Measurements from ENCODE around the gene EXOSC10. TPM values are rescaled to one million over a fixed set of nuclear protein-coding genes. Genes with fewer than 3 reads are reported as not detected.

The EXOSC10 gene
- total and polyA plus RNA-seq, 2 of the 13 experiments (the other 11 are each of a cell fraction or from before 2014, with no cell fraction given), result 48.4 to 67.6 TPM

GRCh38 chr1:11134251-11134897 is 34.7 kb upstream of the EXOSC10 start:
- no peaks in the 10 kb centered on the region for H4K20me1 ChIP-seq (ENCODE audit: insufficient read depth, low read length)
- ChIA-PET POLR2A (no interaction called here), CTCF (ENCODE audit: low intra/inter-chr PET ratio, low total read pairs) (no interaction called here)
- no peaks in the 10 kb centered on the region for H3K79me2 ChIP-seq (ENCODE audit: insufficient read depth, low read length)
- H3K4me2 ChIP-seq (ENCODE audit: low read depth, low read length), result no peak overlapping the region
- no peak overlapping the region for H3K9ac ChIP-seq (ENCODE audit: insufficient read depth, low read depth, low read length)
- H3K36me3 ChIP-seq (replicated peaks in 1 of 2; ENCODE audit: control insufficient read depth in 1 of 2, insufficient read depth in 2 of 2, low read length in 2 of 2), result peaks cover 8 to 60% of the 10 kb centered on the region in 2 experiments; a peak in 4 of 5 replicates
- no peak overlapping the region for H3K4me3 ChIP-seq (replicated peaks in 1 of 3; ENCODE audit: insufficient read depth in 1 of 3, low read depth in 2 of 3, low read length in 3 of 3)
- no peaks in the 10 kb centered on the region for H3K4me1 ChIP-seq (ENCODE audit: insufficient read depth, low read length)
- in situ Hi-C loops (cut with HindIII; ENCODE audit: extremely low pct_ligation_motif_present, low pct_unique_long_range_greater_than_20kb), result no loop called here
- 86% methylated on average over 1 of the region's 5 CpGs for WGBS (ENCODE audit: low lambda C conversion rate)
- TF ChIP-seq ZNF674 (CRISPR knock-in tag; IDR thresholded peaks at IDR 0.05; ENCODE audit: low read depth) (no peak), ZNF792 (CRISPR knock-in tag; IDR thresholded peaks at IDR 0.05) (no peak), TIGD3 (CRISPR knock-in tag; IDR thresholded peaks at IDR 0.05; ENCODE audit: borderline replicate concordance) (no peak), PREB (CRISPR knock-in tag; IDR thresholded peaks at IDR 0.05) (no peak), NFATC3 (CRISPR knock-in tag; IDR thresholded peaks at IDR 0.05) (no peak), RCOR2 (CRISPR knock-in tag; IDR thresholded peaks at IDR 0.05) (no peak), SOX13 (IDR thresholded peaks at IDR 0.05) (no peak), SOX13 (CRISPR knock-in tag; conservative IDR thresholded peaks at IDR 0.05 in 1 of 2, IDR thresholded peaks at IDR 0.05 in 1 of 2) (no peak), RARG (CRISPR knock-in tag; IDR thresholded peaks at IDR 0.05; ENCODE audit: low read depth) (no peak), ZNF256 (CRISPR knock-in tag; conservative IDR thresholded peaks at IDR 0.05) (no peak), ZNF563 (CRISPR knock-in tag; IDR thresholded peaks at IDR 0.05) (no peak), TCF7L2 (IDR thresholded peaks at IDR 0.05; ENCODE audit: low read depth, low read length) (no peak), HDAC2 (CRISPR knock-in tag; IDR thresholded peaks at IDR 0.05) (no peak), NFE2 (CRISPR knock-in tag; IDR thresholded peaks at IDR 0.05) (no peak), ZFP91 (CRISPR knock-in tag; IDR thresholded peaks at IDR 0.05; ENCODE audit: borderline replicate concordance) (no peak), CHCHD3 (CRISPR knock-in tag; IDR thresholded peaks at IDR 0.05) (no peak), TBX3 (IDR thresholded peaks at IDR 0.05; ENCODE audit: borderline replicate concordance) (no peak), ZNF652 (CRISPR knock-in tag; IDR thresholded peaks at IDR 0.05; ENCODE audit: borderline replicate concordance, low read depth) (no peak), ZNF713 (CRISPR knock-in tag; IDR thresholded peaks at IDR 0.05) (no peak), ZNF224 (CRISPR knock-in tag; IDR thresholded peaks at IDR 0.05) (no peak)
- ATAC-seq, result no peak
- intact Hi-C loops (cut with micrococcal nuclease; ENCODE audit: unreplicated experiment), result no loop called here
- no peaks in the 10 kb centered on the region for H3K27me3 ChIP-seq (ENCODE audit: control insufficient read depth in 1 of 2, insufficient read depth in 2 of 2, low read length in 2 of 2)
- no peak for FAIRE-seq
- no peak for DNase-seq (ENCODE audit: low spot score)
- no TSS peak for BruUV-seq (replicated peaks)
- no peak overlapping the region for H2AFZ ChIP-seq (ENCODE audit: low read length)
- H3K27ac ChIP-seq (ENCODE audit: extremely low read length, insufficient read depth, low read length), result no peak overlapping the region
- H3K9me3 ChIP-seq (ENCODE audit: low read length), result no peaks in the 10 kb centered on the region

Measured in HepG2 (cell line).